ENCODE data around the gene ATXN2L.

DNA sequence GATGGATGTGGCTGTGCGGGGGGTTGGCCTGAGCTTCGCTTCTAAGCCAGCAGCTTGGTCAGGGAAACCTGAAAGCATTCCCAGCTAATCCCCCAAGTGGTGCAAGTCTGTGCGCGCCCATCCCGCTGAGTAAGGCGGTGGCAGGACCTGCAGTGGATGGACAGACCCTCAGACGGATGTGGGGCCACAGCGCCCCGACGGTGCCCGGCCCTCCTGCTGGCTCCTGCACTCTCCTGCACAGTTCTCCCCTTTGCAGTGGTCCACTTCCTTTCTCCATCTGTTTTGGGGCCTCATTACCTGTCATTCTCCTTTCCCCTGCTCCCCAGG, 57.8 kb downstream of the ATXN2L start:
- TF ChIP-seq, protein P1, sequence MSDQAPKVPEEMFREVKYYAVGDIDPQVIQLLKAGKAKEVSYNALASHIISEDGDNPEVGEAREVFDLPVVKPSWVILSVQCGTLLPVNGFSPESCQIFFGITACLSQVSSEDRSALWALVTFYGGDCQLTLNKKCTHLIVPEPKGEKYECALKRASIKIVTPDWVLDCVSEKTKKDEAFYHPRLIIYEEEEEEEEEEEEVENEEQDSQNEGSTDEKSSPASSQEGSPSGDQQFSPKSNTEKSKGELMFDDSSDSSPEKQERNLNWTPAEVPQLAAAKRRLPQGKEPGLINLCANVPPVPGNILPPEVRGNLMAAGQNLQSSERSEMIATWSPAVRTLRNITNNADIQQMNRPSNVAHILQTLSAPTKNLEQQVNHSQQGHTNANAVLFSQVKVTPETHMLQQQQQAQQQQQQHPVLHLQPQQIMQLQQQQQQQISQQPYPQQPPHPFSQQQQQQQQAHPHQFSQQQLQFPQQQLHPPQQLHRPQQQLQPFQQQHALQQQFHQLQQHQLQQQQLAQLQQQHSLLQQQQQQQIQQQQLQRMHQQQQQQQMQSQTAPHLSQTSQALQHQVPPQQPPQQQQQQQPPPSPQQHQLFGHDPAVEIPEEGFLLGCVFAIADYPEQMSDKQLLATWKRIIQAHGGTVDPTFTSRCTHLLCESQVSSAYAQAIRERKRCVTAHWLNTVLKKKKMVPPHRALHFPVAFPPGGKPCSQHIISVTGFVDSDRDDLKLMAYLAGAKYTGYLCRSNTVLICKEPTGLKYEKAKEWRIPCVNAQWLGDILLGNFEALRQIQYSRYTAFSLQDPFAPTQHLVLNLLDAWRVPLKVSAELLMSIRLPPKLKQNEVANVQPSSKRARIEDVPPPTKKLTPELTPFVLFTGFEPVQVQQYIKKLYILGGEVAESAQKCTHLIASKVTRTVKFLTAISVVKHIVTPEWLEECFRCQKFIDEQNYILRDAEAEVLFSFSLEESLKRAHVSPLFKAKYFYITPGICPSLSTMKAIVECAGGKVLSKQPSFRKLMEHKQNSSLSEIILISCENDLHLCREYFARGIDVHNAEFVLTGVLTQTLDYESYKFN (CRISPR knock-in tag; conservative IDR thresholded peaks at IDR 0.05) = no peak
- TF ChIP-seq, protein P2, sequence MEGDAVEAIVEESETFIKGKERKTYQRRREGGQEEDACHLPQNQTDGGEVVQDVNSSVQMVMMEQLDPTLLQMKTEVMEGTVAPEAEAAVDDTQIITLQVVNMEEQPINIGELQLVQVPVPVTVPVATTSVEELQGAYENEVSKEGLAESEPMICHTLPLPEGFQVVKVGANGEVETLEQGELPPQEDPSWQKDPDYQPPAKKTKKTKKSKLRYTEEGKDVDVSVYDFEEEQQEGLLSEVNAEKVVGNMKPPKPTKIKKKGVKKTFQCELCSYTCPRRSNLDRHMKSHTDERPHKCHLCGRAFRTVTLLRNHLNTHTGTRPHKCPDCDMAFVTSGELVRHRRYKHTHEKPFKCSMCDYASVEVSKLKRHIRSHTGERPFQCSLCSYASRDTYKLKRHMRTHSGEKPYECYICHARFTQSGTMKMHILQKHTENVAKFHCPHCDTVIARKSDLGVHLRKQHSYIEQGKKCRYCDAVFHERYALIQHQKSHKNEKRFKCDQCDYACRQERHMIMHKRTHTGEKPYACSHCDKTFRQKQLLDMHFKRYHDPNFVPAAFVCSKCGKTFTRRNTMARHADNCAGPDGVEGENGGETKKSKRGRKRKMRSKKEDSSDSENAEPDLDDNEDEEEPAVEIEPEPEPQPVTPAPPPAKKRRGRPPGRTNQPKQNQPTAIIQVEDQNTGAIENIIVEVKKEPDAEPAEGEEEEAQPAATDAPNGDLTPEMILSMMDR (CRISPR knock-in tag; IDR thresholded peaks at IDR 0.05) = no peak
- no peak for TF ChIP-seq U2AF2 (IDR thresholded peaks at IDR 0.05; ENCODE audit: low read depth, low read length)
- no peak for TF ChIP-seq POLR2A (IDR thresholded peaks at IDR 0.05; ENCODE audit: insufficient read depth in 1 of 2, low read depth in 2 of 2, low read length in 2 of 2)
- TF ChIP-seq SMAD1 (CRISPR knock-in tag; IDR thresholded peaks at IDR 0.05; ENCODE audit: borderline replicate concordance, low read depth) = no peak
- no peak for TF ChIP-seq ELF1 (CRISPR knock-in tag; IDR thresholded peaks at IDR 0.05)
- no peak for TF ChIP-seq GABPA (IDR thresholded peaks at IDR 0.05; ENCODE audit: low read depth, low read length)
- no peak for TF ChIP-seq GABPA (CRISPR knock-in tag; IDR thresholded peaks at IDR 0.05; ENCODE audit: low read depth)
- TF ChIP-seq ZNF775 (CRISPR knock-in tag; IDR thresholded peaks at IDR 0.05; ENCODE audit: borderline replicate concordance) = no peak
- TF ChIP-seq ATF7 (IDR thresholded peaks at IDR 0.05) = no peak
- TF ChIP-seq ATF7 (CRISPR knock-in tag; IDR thresholded peaks at IDR 0.05) = no peak
- TF ChIP-seq MYNN (CRISPR knock-in tag; IDR thresholded peaks at IDR 0.05; ENCODE audit: low read depth) = no peak
- no peak for TF ChIP-seq TCF12 (IDR thresholded peaks at IDR 0.05)
- no peak for TF ChIP-seq TCF12 (CRISPR knock-in tag; IDR thresholded peaks at IDR 0.05)
- TF ChIP-seq, protein P3, sequence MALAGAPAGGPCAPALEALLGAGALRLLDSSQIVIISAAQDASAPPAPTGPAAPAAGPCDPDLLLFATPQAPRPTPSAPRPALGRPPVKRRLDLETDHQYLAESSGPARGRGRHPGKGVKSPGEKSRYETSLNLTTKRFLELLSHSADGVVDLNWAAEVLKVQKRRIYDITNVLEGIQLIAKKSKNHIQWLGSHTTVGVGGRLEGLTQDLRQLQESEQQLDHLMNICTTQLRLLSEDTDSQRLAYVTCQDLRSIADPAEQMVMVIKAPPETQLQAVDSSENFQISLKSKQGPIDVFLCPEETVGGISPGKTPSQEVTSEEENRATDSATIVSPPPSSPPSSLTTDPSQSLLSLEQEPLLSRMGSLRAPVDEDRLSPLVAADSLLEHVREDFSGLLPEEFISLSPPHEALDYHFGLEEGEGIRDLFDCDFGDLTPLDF (CRISPR knock-in tag; IDR thresholded peaks at IDR 0.05) = no peak
